Measurements from ENCODE around the gene SMARCA1. TPM values are rescaled to one million over a fixed set of nuclear protein-coding genes. Genes with fewer than 3 reads are reported as not detected.
A peak's percentile ranks its signal among the peaks of the same experiment; 100 is the strongest.

The SMARCA1 gene
- total RNA-seq, 1 donor from 2014 or later, result 118 TPM

- no peaks in the 10 kb centered on the region for H3K9me3 Mint-ChIP-seq (ENCODE audit: unreplicated experiment)
- H3K36me3 Mint-ChIP-seq (ENCODE audit: unreplicated experiment), result peaks cover 47% of the 10 kb centered on the region
- no peaks in the 10 kb centered on the region for H3K27me3 Mint-ChIP-seq (ENCODE audit: unreplicated experiment)
- DNase-seq (ENCODE audit: extremely low spot score, unreplicated experiment), result no peak
- no peak for TF ChIP-seq CTCF (IDR thresholded peaks at IDR 0.05)
- peaks cover 12% of the 10 kb centered on the region for H3K4me1 Mint-ChIP-seq (ENCODE audit: unreplicated experiment)
- H3K4me3 Mint-ChIP-seq (ENCODE audit: unreplicated experiment), result no peak overlapping the region
- peak overlapping the region; percentile 76 for H3K27ac Mint-ChIP-seq (ENCODE audit: unreplicated experiment)
Measured at GRCh38 chrX:129510331-129510730, 13.0 kb downstream of the SMARCA1 start.

- Mint-ChIP-seq H3K27me3 (ENCODE audit: unreplicated experiment) (no peaks in the 10 kb centered on the region), H3K27ac (ENCODE audit: unreplicated experiment) (no peak overlapping the region), H3K36me3 (ENCODE audit: unreplicated experiment) (peaks cover 51% of the 10 kb centered on the region), H3K4me3 (ENCODE audit: unreplicated experiment) (no peak overlapping the region), H3K9me3 (ENCODE audit: unreplicated experiment) (no peaks in the 10 kb centered on the region), H3K4me1 (ENCODE audit: unreplicated experiment) (peaks cover 10% of the 10 kb centered on the region)
- TF ChIP-seq CTCF (IDR thresholded peaks at IDR 0.05), result no peak
- no peak for DNase-seq (ENCODE audit: extremely low spot score, unreplicated experiment)
Measured at GRCh38 chrX:129497146-129497843, 26.0 kb downstream of the SMARCA1 start.

GRCh38 chrX:129496625-129497024 lies 26.7 kb downstream of the SMARCA1 start:
- Mint-ChIP-seq H3K9me3 (ENCODE audit: unreplicated experiment) (no peaks in the 10 kb centered on the region), H3K36me3 (ENCODE audit: unreplicated experiment) (peaks cover 47% of the 10 kb centered on the region), H3K27me3 (ENCODE audit: unreplicated experiment) (no peaks in the 10 kb centered on the region), H3K4me1 (ENCODE audit: unreplicated experiment) (peaks cover 10% of the 10 kb centered on the region), H3K4me3 (ENCODE audit: unreplicated experiment) (no peak overlapping the region), H3K27ac (ENCODE audit: unreplicated experiment) (no peak overlapping the region)
- no peak for TF ChIP-seq CTCF (IDR thresholded peaks at IDR 0.05)
- DNase-seq (ENCODE audit: extremely low spot score, unreplicated experiment), result no peak

- peaks cover 10% of the 10 kb centered on the region for H3K4me1 Mint-ChIP-seq (ENCODE audit: unreplicated experiment)
- no peak for DNase-seq (ENCODE audit: extremely low spot score, unreplicated experiment)
- H3K27ac Mint-ChIP-seq (ENCODE audit: unreplicated experiment), result peak overlapping the region; percentile 50
Measured at GRCh38 chrX:129495900-129496299, 27.4 kb downstream of the SMARCA1 start.

More at GRCh38 chrX:129495900-129496299, 27.4 kb downstream of the SMARCA1 start:
- no peak for TF ChIP-seq CTCF (IDR thresholded peaks at IDR 0.05)
- Mint-ChIP-seq H3K9me3 (ENCODE audit: unreplicated experiment) (no peaks in the 10 kb centered on the region), H3K36me3 (ENCODE audit: unreplicated experiment) (peaks cover 49% of the 10 kb centered on the region), H3K4me3 (ENCODE audit: unreplicated experiment) (no peak overlapping the region), H3K27me3 (ENCODE audit: unreplicated experiment) (no peaks in the 10 kb centered on the region)

All from osteocyte (in vitro differentiated cells).